ENCODE measurements around the gene FMN2.

FMN2 gene

DNA sequence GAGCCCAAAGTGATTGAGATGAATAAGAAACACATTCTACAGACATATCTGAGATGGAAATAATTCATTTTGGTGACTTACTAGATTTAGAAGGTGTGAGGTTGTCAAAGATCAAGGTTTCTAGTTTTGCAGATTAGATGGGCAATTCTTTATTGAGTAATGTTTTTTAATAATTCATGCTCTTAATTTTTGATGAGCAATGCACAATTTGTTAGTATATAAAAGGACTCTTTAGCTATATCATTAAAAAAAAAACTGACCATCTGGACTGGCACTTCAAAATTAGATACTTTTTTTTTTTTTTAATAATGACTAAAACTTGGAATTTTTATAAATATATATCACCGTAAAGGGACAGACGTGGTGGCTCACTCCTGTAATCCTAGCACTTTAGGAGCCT lies 63.9 kb downstream of the FMN2 start:
- Histone ChIP-seq H4K12ac (ENCODE audit: low read depth, low read length) (no peak overlapping the region), H2BK120ac (ENCODE audit: insufficient read depth, low read length, poor library complexity) (no peak overlapping the region), H2BK5ac (ENCODE audit: low read depth, low read length, poor library complexity) (no peak overlapping the region), H3K79me1 (ENCODE audit: low read length) (no peaks in the 10 kb centered on the region), H3K4me2 (ENCODE audit: low read length) (no peak overlapping the region), H3K18ac (ENCODE audit: low read length) (no peak overlapping the region), H3K9ac (ENCODE audit: low read length) (no peak overlapping the region), H3K14ac (ENCODE audit: low read length) (no peak overlapping the region), H3K23ac (ENCODE audit: low read length) (no peak overlapping the region), H3K4ac (ENCODE audit: low read depth, low read length) (no peak overlapping the region), H3K27ac (ENCODE audit: low read depth, low read length) (no peak overlapping the region), H4K91ac (ENCODE audit: low read depth, low read length) (no peak overlapping the region), H3K36me3 (ENCODE audit: control insufficient read depth in 1 of 2, insufficient read depth in 2 of 2, low read length in 2 of 2) (no peaks in the 10 kb centered on the region), H2AK5ac (ENCODE audit: low read length) (no peak overlapping the region), H3K4me3 (ENCODE audit: low read depth, low read length) (no peak overlapping the region), H3K27me3 (ENCODE audit: insufficient read depth, low read length) (no peaks in the 10 kb centered on the region), H3K9me3 (ENCODE audit: insufficient read depth, low read depth, low read length) (no peaks in the 10 kb centered on the region), H4K8ac (ENCODE audit: low read depth, low read length) (no peak overlapping the region), H2BK12ac (ENCODE audit: low read length) (no peak overlapping the region), H3K4me1 (ENCODE audit: control insufficient read depth in 1 of 2, insufficient read depth in 2 of 2, low read length in 2 of 2) (no peaks in the 10 kb centered on the region), H2AFZ (ENCODE audit: insufficient read depth, low read length, poor library complexity) (no peak overlapping the region), H3K79me2 (ENCODE audit: control insufficient read depth, insufficient read depth, low read length, poor library complexity) (no peaks in the 10 kb centered on the region)
- no CpG with 5 or more reads among the region's 2 CpGs for WGBS (ENCODE audit: extremely low coverage, insufficient coverage, insufficient read length)
- no peak for DNase-seq

DNA sequence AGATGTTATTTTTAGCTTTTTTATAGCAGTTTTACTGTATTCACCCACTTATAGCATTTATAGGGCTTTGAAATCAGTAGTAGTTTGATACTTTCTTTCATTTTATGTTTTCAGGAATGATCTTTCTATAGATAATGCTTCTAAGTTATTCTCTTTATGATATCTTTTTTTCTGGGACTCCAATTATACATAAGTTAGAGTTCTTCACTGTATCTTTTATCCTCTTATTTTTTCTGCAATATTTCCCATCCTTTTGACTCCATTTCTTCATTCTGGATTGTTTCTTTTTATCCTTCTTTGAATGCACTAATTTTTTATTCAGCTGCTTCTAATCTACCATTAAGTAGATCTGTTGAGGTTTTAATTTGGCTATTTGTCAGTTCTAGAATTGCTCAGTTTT lies 73.1 kb downstream of the FMN2 start:
- no peak overlapping the region for H3K23ac ChIP-seq (ENCODE audit: low read length)
- no peak overlapping the region for H3K14ac ChIP-seq (ENCODE audit: low read length)
- no peak overlapping the region for H2AK5ac ChIP-seq (ENCODE audit: low read length)
- H4K8ac ChIP-seq (ENCODE audit: low read depth, low read length) = no peak overlapping the region
- no peak overlapping the region for H3K4me2 ChIP-seq (ENCODE audit: low read length)
- no peak overlapping the region for H3K18ac ChIP-seq (ENCODE audit: low read length)
- no peaks in the 10 kb centered on the region for H3K36me3 ChIP-seq (ENCODE audit: control insufficient read depth in 1 of 2, insufficient read depth in 2 of 2, low read length in 2 of 2)
- no peak overlapping the region for H2BK12ac ChIP-seq (ENCODE audit: low read length)
- no peak overlapping the region for H2AFZ ChIP-seq (ENCODE audit: insufficient read depth, low read length, poor library complexity)
- no peaks in the 10 kb centered on the region for H3K4me1 ChIP-seq (ENCODE audit: control insufficient read depth in 1 of 2, insufficient read depth in 2 of 2, low read length in 2 of 2)
- H3K27ac ChIP-seq (ENCODE audit: low read depth, low read length) = no peak overlapping the region
- no peaks in the 10 kb centered on the region for H3K79me1 ChIP-seq (ENCODE audit: low read length)
- no peak overlapping the region for H2BK5ac ChIP-seq (ENCODE audit: low read depth, low read length, poor library complexity)
- no peak for DNase-seq
- H4K91ac ChIP-seq (ENCODE audit: low read depth, low read length) = no peak overlapping the region
- H3K4me3 ChIP-seq (ENCODE audit: low read depth, low read length) = no peak overlapping the region
- no peaks in the 10 kb centered on the region for H3K79me2 ChIP-seq (ENCODE audit: control insufficient read depth, insufficient read depth, low read length, poor library complexity)
- H3K4ac ChIP-seq (ENCODE audit: low read depth, low read length) = no peak overlapping the region
- H4K12ac ChIP-seq (ENCODE audit: low read depth, low read length) = no peak overlapping the region
- H3K27me3 ChIP-seq (ENCODE audit: insufficient read depth, low read length) = no peaks in the 10 kb centered on the region
- peaks cover 1% of the 10 kb centered on the region for H3K9me3 ChIP-seq (ENCODE audit: insufficient read depth, low read depth, low read length)
- no peak overlapping the region for H2BK120ac ChIP-seq (ENCODE audit: insufficient read depth, low read length, poor library complexity)
- no peak overlapping the region for H3K9ac ChIP-seq (ENCODE audit: low read length)

DNA sequence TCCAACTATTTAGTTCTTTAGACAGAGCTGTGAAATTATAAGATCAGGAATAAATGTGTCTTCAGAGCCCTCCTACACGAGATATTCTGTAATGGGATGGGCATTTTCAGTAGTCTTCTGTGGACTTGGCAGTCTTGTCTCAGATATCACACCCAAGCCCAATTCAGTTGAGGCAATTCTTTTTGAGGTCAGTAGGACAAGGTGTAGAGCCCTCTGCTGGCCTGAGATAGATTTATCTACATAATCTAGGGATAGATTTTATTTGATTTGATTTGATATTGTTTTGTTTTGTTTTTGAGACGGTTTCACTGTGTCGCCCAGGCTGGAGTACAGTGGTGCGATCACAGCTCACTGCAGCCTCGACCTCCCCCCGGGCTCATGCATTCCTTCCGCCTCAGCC lies 77.5 kb downstream of the FMN2 start:
- H2AK5ac ChIP-seq (ENCODE audit: low read length) = no peak overlapping the region
- no peak for DNase-seq
- H3K4ac ChIP-seq (ENCODE audit: low read depth, low read length) = no peak overlapping the region
- H3K14ac ChIP-seq (ENCODE audit: low read length) = no peak overlapping the region
- H4K91ac ChIP-seq (ENCODE audit: low read depth, low read length) = no peak overlapping the region
- no peak overlapping the region for H2BK5ac ChIP-seq (ENCODE audit: low read depth, low read length, poor library complexity)
- no peaks in the 10 kb centered on the region for H3K27me3 ChIP-seq (ENCODE audit: insufficient read depth, low read length)
- no peak overlapping the region for H3K4me3 ChIP-seq (ENCODE audit: low read depth, low read length)
- no peak overlapping the region for H2AFZ ChIP-seq (ENCODE audit: insufficient read depth, low read length, poor library complexity)
- H2BK120ac ChIP-seq (ENCODE audit: insufficient read depth, low read length, poor library complexity) = no peak overlapping the region
- no peak overlapping the region for H2BK12ac ChIP-seq (ENCODE audit: low read length)
- no peaks in the 10 kb centered on the region for H3K4me1 ChIP-seq (ENCODE audit: control insufficient read depth in 1 of 2, insufficient read depth in 2 of 2, low read length in 2 of 2)
- no peaks in the 10 kb centered on the region for H3K79me1 ChIP-seq (ENCODE audit: low read length)
- no CpG with 5 or more reads among the region's 7 CpGs for WGBS (ENCODE audit: extremely low coverage, insufficient coverage, insufficient read length)
- H4K12ac ChIP-seq (ENCODE audit: low read depth, low read length) = no peak overlapping the region
- no peak overlapping the region for H4K8ac ChIP-seq (ENCODE audit: low read depth, low read length)
- no peak overlapping the region for H3K4me2 ChIP-seq (ENCODE audit: low read length)
- no peak overlapping the region for H3K27ac ChIP-seq (ENCODE audit: low read depth, low read length)
- peaks cover 1% of the 10 kb centered on the region for H3K9me3 ChIP-seq (ENCODE audit: insufficient read depth, low read depth, low read length)
- no peak overlapping the region for H3K9ac ChIP-seq (ENCODE audit: low read length)
- H3K18ac ChIP-seq (ENCODE audit: low read length) = no peak overlapping the region
- H3K23ac ChIP-seq (ENCODE audit: low read length) = no peak overlapping the region
- H3K36me3 ChIP-seq (ENCODE audit: control insufficient read depth in 1 of 2, insufficient read depth in 2 of 2, low read length in 2 of 2) = no peaks in the 10 kb centered on the region
- no peaks in the 10 kb centered on the region for H3K79me2 ChIP-seq (ENCODE audit: control insufficient read depth, insufficient read depth, low read length, poor library complexity)

DNA sequence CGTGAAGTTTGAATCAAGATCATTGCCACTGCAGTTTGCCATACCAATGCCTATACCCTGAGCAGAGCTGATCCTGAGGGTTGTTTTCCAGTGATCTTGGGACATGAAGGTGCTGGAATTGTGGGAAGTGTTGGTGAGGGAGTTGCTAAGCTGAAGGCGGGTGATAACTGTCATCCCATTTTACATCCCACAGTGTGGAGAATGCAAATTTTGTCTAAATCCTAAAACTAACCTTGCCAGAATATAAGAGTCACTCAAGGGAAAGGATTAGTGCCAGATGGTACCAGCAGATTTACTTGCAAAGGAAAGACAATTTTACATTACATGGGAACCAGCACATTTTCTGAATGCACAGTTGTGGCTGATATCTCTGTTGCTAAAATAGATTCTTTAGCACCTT lies 78.6 kb downstream of the FMN2 start:
- Histone ChIP-seq H3K4me3 (ENCODE audit: low read depth, low read length) (no peak overlapping the region), H3K79me2 (ENCODE audit: control insufficient read depth, insufficient read depth, low read length, poor library complexity) (no peaks in the 10 kb centered on the region), H3K4me2 (ENCODE audit: low read length) (no peak overlapping the region), H3K27ac (ENCODE audit: low read depth, low read length) (no peak overlapping the region), H2BK12ac (ENCODE audit: low read length) (no peak overlapping the region), H2AFZ (ENCODE audit: insufficient read depth, low read length, poor library complexity) (no peak overlapping the region), H3K9ac (ENCODE audit: low read length) (no peak overlapping the region), H3K14ac (ENCODE audit: low read length) (no peak overlapping the region), H2BK120ac (ENCODE audit: insufficient read depth, low read length, poor library complexity) (no peak overlapping the region), H3K9me3 (ENCODE audit: insufficient read depth, low read depth, low read length) (no peaks in the 10 kb centered on the region), H3K23ac (ENCODE audit: low read length) (no peak overlapping the region), H4K91ac (ENCODE audit: low read depth, low read length) (no peak overlapping the region), H2BK5ac (ENCODE audit: low read depth, low read length, poor library complexity) (no peak overlapping the region), H3K36me3 (ENCODE audit: control insufficient read depth in 1 of 2, insufficient read depth in 2 of 2, low read length in 2 of 2) (no peaks in the 10 kb centered on the region), H3K4ac (ENCODE audit: low read depth, low read length) (no peak overlapping the region), H4K8ac (ENCODE audit: low read depth, low read length) (no peak overlapping the region), H4K12ac (ENCODE audit: low read depth, low read length) (no peak overlapping the region), H3K27me3 (ENCODE audit: insufficient read depth, low read length) (no peaks in the 10 kb centered on the region), H3K18ac (ENCODE audit: low read length) (no peak overlapping the region), H3K4me1 (ENCODE audit: control insufficient read depth in 1 of 2, insufficient read depth in 2 of 2, low read length in 2 of 2) (no peaks in the 10 kb centered on the region), H3K79me1 (ENCODE audit: low read length) (no peaks in the 10 kb centered on the region), H2AK5ac (ENCODE audit: low read length) (no peak overlapping the region)
- peak in 1 of 2 donors; percentile 23 for DNase-seq
- WGBS (ENCODE audit: extremely low coverage, insufficient coverage, insufficient read length) = no CpG with 5 or more reads among the region's 2 CpGs

DNA sequence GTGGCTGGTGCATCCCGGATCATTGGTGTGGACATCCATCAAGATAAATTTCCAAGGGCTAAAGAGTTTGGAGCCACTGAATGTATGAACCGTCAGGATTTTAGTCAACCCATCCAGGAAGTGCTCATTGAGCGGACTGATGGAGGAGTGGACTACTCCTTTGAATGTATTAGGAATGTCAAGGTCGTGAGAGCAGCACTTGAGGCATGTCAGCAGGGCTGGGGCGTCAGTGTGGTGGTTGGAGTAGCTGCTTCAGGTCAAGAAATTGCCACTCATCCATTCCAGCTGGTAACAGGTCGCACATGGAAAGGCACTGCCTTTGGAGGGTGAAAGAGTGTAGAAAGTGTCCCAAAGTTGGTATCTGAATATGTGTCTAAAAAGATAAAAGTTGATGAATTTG lies 79.1 kb downstream of the FMN2 start:
- Histone ChIP-seq H2BK5ac (ENCODE audit: low read depth, low read length, poor library complexity) (no peak overlapping the region), H3K18ac (ENCODE audit: low read length) (no peak overlapping the region), H2AK5ac (ENCODE audit: low read length) (no peak overlapping the region), H3K4me3 (ENCODE audit: low read depth, low read length) (no peak overlapping the region), H3K9me3 (ENCODE audit: insufficient read depth, low read depth, low read length) (no peaks in the 10 kb centered on the region), H4K8ac (ENCODE audit: low read depth, low read length) (no peak overlapping the region), H3K9ac (ENCODE audit: low read length) (no peak overlapping the region), H3K4me2 (ENCODE audit: low read length) (no peak overlapping the region), H3K23ac (ENCODE audit: low read length) (no peak overlapping the region), H3K4ac (ENCODE audit: low read depth, low read length) (no peak overlapping the region), H3K79me1 (ENCODE audit: low read length) (no peaks in the 10 kb centered on the region), H3K4me1 (ENCODE audit: control insufficient read depth in 1 of 2, insufficient read depth in 2 of 2, low read length in 2 of 2) (no peaks in the 10 kb centered on the region), H2BK120ac (ENCODE audit: insufficient read depth, low read length, poor library complexity) (no peak overlapping the region), H4K91ac (ENCODE audit: low read depth, low read length) (no peak overlapping the region), H3K14ac (ENCODE audit: low read length) (no peak overlapping the region), H4K12ac (ENCODE audit: low read depth, low read length) (no peak overlapping the region), H3K79me2 (ENCODE audit: control insufficient read depth, insufficient read depth, low read length, poor library complexity) (no peaks in the 10 kb centered on the region), H2AFZ (ENCODE audit: insufficient read depth, low read length, poor library complexity) (no peak overlapping the region), H3K27me3 (ENCODE audit: insufficient read depth, low read length) (no peaks in the 10 kb centered on the region), H3K36me3 (ENCODE audit: control insufficient read depth in 1 of 2, insufficient read depth in 2 of 2, low read length in 2 of 2) (no peaks in the 10 kb centered on the region), H3K27ac (ENCODE audit: low read depth, low read length) (no peak overlapping the region), H2BK12ac (ENCODE audit: low read length) (no peak overlapping the region)
- no CpG with 5 or more reads among the region's 6 CpGs for WGBS (ENCODE audit: extremely low coverage, insufficient coverage, insufficient read length)
- DNase-seq = no peak

Data from trophoblast cell (in vitro differentiated cells and primary cell).